GM10266 (cell line): ENCODE data around the gene GET3.

Experiments
- DNase-seq: peaks from one replicate; pipeline ENCODE4 v3.0.0; 2012; ENCODE audit errors: extremely low spot score
- CTCF ChIP-seq: IDR thresholded peaks from 2 replicates; pipeline ENCODE4 v1.5.1; 2012; ENCODE audit warnings: mild to moderate bottlenecking, low read depth; ENCODE audit not compliant: control insufficient read depth, insufficient read depth; ENCODE audit errors: missing control alignments

Gene GET3

GRCh38 chr19:12774588-12775555, 37.6 kb downstream of the GET3 start, which contains the start of gene HOOK2:
TSS of gene HOOK2 (minus strand) at chr19:12775552. CDS start at chr19:12775449, 103 bp downstream.
- no peak for DNase-seq
- no peak for TF ChIP-seq CTCF

DNA sequence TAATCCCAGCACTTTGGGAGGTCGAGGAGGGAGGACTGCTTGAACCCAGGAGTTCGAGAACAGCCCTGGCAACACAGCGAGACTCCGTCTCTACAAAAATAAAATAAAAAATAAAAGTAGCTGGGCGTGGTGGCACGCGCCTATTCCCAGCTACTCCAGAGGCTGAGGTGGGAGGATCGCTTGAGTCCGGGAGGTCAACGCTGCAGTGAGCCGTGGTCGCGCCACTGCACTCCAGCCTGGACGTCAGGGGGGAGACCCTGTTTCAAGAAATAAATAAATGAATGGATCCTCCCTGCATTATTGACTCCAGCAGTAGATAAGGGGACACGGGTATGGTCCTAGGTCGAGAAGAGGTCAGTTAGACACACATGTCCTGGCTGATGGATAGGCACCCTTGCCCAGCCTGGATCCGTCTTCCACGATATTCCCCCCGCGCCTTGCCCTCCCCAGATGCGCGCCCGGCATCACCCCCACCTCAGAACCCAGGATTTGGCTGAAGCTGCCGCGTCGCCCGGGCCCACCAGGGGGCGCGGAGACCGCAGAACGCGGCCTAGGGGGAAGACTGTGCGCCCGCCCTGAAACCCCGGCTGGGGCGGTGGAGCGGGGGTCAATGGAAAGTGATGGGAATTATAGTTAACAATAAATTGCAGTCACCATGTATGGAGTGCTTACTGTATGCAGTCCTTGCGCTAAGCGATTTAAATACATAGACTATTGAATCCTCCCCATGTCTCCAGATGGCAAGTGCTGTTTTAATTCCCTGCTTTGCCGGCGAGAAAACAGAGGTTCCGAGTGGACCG, 40.1 kb downstream of the GET3 start:
- DNase-seq, result peak; percentile 86
- peak; percentile 97 for TF ChIP-seq CTCF

GRCh38 chr19:12778017-12778904, 41.0 kb downstream of the GET3 start:
- DNase-seq, result no peak
- no peak for TF ChIP-seq CTCF

GRCh38 chr19:12778905-12779161, 41.5 kb downstream of the GET3 start:
- no peak for DNase-seq
- TF ChIP-seq CTCF, result no peak

DNA sequence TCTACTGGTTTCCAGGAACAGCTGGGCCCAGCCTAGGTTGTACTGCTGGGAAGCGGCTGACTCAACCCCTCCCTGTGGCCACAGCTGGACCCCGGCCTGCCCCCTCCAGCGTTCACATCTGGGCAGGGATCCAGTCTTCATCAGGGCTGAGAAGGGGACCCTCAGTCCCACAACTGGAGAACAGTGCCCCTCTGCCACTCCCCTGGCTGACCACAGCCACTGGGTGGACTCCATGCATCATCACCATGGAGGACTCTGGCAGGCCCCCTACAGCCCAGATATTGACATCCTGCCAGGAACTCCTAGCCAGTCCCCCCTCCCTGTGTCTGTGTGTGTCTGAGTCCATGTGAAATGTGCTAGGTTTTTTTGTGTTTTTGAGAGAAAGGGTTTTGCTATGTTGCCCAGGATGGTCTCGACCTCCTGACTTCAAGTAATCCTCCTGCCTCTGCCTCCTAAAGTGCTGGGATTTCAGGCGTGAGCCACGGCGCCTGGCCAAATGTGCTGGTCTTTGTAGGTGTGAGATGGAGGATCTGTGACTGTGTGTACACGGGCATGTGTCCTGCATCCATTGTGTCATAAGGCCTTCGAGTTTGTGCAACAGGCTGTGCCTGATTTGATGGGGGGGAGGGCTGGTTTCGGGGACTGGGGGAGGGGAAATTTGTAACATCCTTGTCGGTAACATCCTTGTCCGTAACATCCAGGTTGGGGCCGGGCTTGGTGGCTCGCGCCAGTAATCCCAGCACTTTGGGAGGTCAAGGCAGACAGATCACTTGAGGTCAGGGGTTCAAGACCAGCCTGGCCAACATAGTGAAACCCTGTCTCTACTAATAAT, 42.1 kb downstream of the GET3 start:
- DNase-seq, result no peak
- TF ChIP-seq CTCF, result peak; percentile 35

DNA sequence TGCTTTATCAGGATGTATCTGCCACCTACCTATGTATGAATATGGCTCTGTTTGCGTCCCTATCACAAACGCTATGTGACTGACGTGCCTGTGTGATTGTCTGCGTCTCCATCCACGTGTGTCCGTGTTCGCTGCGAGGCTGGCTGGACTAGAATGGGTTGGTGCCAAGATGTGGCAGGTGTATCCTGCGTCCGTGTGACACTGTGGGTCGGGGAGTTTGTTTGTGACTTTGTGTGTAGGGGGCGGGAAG, 44.8 kb downstream of the GET3 start:
- TF ChIP-seq CTCF, result no peak

More for the DNA sequence above, 44.8 kb downstream of the GET3 start:
- no peak for DNase-seq
